PC-9 (cell line): ENCODE data around the gene GLYATL1B.

Experiments
- EZH2 ChIP-seq: fragments of 200-600 bp; sonication (generic); IDR thresholded peaks from 2 replicates; pipeline ENCODE4 v1.8.0; 2017; ENCODE audit warnings: antibody characterized with exemption, low read depth
- TF ChIP-seq, protein P1 (sequence below): fragments of 200-600 bp; sonication (generic); conservative IDR thresholded peaks from 2 replicates; pipeline ENCODE4 v1.6.1; 2017; ENCODE audit warnings: mixed run types, antibody characterized with exemption, mild to moderate bottlenecking, moderate library complexity

DNA sequence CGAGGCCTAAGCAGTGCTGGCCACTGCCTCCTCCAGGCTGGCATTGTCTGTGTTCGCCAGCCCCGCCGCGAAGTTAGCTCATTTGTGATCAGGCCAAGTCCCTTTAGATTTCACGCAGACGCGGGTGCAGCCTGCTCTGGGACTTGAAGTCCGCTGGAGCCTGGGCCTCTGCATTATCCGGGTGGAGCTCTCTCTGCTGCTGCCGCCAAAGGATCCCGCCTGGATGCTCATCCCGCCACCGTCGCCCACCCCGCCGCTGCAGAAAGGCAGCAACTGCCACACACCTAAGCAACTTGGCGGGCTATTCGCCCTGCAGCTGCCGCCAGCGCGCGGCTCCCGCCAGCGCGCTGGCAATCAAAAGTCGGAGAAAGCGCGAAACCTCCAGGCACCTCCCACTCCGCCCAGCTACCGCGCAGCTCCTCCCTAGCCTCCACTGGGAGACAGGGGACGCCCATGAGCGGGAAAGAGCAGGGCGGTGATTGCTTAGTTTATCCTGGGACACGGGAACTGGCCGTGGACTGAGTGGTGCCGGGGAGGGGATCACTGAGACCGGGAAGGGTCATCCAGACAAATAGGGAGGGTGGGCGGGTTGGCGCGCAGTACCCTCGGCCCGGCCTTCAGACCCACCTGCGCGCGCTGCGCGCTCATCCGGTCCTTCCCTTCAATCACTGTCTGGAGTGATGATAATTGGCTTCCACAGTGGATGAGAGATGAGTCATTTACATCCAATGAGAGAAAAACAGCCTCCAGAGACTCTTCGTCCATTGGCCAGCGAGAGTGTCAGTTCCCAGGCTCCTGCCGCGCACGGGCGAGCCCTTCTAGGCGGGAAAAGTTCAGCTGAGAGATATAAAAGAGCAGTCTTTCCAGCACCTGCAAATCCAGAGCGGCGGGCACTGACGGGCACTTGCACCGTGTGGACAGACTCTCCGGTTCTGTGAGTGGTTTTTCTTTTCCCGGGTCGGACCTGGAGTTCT, 20.5 kb downstream of the GLYATL1B start, which contains the start of gene FAM111B:
- TF ChIP-seq, protein P1, sequence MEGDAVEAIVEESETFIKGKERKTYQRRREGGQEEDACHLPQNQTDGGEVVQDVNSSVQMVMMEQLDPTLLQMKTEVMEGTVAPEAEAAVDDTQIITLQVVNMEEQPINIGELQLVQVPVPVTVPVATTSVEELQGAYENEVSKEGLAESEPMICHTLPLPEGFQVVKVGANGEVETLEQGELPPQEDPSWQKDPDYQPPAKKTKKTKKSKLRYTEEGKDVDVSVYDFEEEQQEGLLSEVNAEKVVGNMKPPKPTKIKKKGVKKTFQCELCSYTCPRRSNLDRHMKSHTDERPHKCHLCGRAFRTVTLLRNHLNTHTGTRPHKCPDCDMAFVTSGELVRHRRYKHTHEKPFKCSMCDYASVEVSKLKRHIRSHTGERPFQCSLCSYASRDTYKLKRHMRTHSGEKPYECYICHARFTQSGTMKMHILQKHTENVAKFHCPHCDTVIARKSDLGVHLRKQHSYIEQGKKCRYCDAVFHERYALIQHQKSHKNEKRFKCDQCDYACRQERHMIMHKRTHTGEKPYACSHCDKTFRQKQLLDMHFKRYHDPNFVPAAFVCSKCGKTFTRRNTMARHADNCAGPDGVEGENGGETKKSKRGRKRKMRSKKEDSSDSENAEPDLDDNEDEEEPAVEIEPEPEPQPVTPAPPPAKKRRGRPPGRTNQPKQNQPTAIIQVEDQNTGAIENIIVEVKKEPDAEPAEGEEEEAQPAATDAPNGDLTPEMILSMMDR, result no peak
- TF ChIP-seq EZH2, result no peak
